Measurements from ENCODE around the gene GFRA4.

GFRA4 gene

GRCh38 chr20:3694864-3695263 is 31.7 kb upstream of the GFRA4 start:
- no peak for DNase-seq

GRCh38 chr20:3693376-3693775 is 30.2 kb upstream of the GFRA4 start:
- no peak for DNase-seq

- no peak for DNase-seq
Observed at GRCh38 chr20:3692706-3693294, 29.6 kb upstream of the GFRA4 start.

- DNase-seq = no peak
Observed at GRCh38 chr20:3691897-3692296, 28.7 kb upstream of the GFRA4 start.

DNA sequence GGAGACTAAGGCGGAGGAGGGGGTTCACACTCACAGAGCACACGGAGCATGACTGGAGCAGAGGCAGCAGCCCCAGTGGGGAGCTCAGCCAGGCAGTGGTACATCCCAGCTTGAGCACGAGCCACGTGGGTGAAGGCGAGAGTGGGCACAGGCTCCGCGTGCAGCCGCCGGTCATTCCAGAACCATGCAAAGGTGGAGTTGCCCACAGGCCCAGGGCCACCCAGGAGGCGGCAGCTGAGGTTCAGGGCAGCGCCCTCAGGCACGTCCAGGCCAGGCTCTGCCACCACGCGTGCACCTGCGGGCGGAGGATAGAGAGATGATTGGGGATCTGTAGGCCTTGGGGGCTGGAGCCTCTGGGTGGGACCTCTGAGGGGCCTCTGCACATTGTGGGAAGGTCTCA is 28.1 kb upstream of the GFRA4 start:
- DNase-seq = no peak

DNA sequence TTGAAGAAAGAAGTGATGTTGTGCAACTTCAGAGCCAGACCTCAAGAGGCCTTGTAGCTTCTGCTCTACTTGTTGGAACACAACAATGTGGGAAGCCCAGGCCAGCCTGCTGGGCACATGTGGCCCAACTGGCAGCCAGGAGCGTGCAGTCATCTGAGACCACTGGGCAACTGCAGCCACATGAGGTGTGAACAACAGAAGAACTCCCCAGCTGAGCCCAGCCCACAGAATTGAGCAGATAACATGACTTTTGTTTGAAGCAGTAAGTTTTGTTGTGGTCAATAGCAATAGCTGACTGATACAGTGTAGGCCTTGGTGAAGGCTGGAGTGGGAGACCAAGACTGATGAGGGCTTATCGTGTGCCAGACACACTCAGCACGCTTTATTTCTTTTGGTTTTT is 27.2 kb upstream of the GFRA4 start:
- DNase-seq = no peak

- no peak for DNase-seq
Observed at GRCh38 chr20:3689978-3690377, 26.8 kb upstream of the GFRA4 start.

DNA sequence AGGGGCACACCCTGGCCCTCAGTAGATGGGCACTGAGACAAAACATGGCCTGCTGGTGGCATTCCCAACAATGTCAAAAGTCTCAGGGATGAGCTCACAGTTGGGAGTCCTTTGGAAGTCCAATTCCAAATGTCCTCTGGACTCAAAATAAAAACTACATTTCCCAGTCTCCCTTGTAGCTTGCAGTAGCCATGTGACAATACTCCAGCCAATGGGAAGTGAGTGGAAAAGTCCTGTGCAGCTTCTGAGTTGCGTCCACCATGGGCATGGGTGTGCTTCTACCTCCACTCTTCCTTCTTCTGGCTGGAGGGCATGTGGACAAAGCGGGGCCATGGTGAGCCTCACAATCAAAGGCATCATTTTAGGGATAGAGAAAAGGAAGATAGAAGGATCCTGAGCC is 24.5 kb upstream of the GFRA4 start:
- peak in 8 of 56 donors; percentile 8 to 34 (median 15) for DNase-seq

DNA sequence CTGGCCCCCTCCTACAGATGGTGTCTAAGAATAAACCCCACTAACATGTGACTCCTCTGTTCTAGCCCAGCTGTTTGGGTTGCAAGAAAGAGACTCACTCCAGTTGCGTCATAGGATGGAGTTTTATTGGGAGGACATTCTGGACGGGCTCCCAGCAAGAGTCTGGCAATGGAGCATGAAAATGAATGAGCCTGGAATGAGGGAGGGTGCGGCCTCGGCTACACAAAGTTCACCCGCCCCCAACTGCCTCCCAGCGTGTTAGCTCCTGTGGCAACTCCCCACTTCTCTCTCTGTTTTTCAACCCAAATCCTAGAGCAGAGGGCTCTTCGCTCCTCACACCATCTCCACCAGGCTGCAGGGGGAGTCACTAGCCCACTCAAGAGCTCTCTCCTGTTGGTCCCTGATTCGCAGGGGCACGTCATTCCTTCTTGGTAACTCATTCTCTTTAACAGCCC is 23.7 kb upstream of the GFRA4 start:
- peak in 40 of 56 donors; percentile 17 to 80 (median 39) for DNase-seq

DNA sequence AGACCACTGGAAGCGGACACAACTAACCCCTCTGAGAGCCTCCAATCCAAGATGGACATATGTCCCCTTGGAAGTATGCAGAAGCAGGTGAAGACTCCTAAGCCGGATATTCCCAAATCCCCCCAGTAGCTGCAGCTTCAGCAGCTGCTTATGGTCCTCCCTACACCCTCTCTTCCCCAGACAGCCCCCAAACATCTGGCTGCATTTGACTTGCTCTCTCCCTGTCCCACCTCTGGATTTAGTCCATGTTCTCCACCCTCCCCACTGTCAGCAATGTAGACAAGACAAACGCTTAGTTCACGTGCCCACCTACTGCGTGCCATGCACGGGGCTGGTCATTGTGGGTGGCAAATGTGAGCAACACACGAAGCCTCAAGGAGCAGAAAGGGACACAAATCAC is 23.2 kb upstream of the GFRA4 start:
- no peak for DNase-seq

- DNase-seq = no peak
Observed at GRCh38 chr20:3685341-3685740, 22.1 kb upstream of the GFRA4 start.

- peak in 1 of 56 donors; percentile 30 for DNase-seq
Observed at GRCh38 chr20:3681931-3682781, 19.0 kb upstream of the GFRA4 start, which contains the start of gene ADAM33. ADAM33 (minus strand) TSS chr20:3682010; CDS start chr20:3682004, 6 bp downstream.

- no peak for DNase-seq
Observed at GRCh38 chr20:3681352-3681930, 18.2 kb upstream of the GFRA4 start.

- no peak for DNase-seq
Observed at GRCh38 chr20:3680701-3681351, 17.6 kb upstream of the GFRA4 start.

GRCh38 chr20:3679749-3680700 is 16.8 kb upstream of the GFRA4 start:
- no peak for DNase-seq

- no peak for DNase-seq
Observed at GRCh38 chr20:3678856-3679720, 15.9 kb upstream of the GFRA4 start.

- no peak for DNase-seq
Observed at GRCh38 chr20:3678198-3678597, 15.0 kb upstream of the GFRA4 start.

GRCh38 chr20:3677733-3678132 is 14.5 kb upstream of the GFRA4 start:
- peak in 27 of 56 donors; percentile 9 to 70 (median 30) for DNase-seq
